NCI-H187 treated with DMSO at 0.1 percent for 48 hours (cell line): Measurements from ENCODE around the gene BMERB1.
"Not testable (repeated sequence)": the region's sequence is repeated elsewhere in the genome, so short reads cannot be mapped to it uniquely, and the experiment has no call there.

Experiments
- DNase-seq: peaks from one replicate; lab custom pipeline; 2025; lab: John Stamatoyannopoulos, UW

BMERB1 gene

DNA sequence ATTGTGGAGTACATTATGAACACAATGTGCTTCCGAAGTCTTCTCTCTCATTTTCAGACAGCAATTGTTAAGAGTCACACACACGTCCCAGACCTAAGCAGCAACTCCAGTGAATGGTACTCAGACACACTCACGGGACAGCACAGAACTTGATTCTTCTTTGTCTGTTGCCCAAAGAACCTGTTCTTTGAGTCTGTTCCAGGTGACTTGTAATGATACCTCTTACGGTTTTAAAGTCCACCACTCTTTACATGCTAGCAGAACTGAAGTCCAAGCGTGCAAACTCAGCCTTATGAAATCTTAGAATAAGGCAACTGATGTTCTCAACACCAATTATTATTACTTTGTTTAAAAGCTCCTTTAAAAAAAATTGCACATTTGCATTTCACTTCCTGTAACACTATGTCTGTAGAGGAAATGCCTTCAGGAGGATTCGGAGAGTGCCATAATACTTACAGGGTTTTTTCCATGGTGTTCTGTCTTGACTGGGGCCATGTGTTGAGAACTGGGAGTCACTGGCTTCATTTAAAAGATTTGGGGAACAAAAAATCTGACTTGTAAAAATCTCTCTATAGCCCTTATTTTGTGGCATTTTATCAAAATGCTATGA is 160.4 kb downstream of the BMERB1 start:
- DNase-seq, result no peak

DNA sequence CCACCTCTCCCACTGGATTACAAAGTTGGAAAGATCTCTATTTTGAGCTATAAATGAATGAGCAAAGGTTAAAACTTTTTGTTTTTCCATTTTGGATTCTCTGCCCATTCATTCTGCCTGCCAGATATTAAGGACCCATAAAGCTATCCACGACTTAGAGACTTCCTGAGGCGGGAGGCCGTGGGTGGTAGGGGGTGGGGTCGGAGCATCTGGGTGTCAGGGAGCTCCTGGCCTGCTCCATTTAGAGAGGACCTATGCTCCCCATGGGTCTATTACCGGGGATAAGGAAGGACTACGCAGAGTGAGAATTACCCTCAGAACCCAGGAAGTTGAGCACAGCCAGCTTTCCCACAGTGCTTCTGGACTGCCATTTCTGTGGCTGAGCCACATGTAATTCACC is 162.7 kb downstream of the BMERB1 start:
- DNase-seq, result no peak

- DNase-seq, result no peak
These were observed 163.6 kb downstream of the BMERB1 start for GRCh38 chr16:15597822-15598647.

DNA sequence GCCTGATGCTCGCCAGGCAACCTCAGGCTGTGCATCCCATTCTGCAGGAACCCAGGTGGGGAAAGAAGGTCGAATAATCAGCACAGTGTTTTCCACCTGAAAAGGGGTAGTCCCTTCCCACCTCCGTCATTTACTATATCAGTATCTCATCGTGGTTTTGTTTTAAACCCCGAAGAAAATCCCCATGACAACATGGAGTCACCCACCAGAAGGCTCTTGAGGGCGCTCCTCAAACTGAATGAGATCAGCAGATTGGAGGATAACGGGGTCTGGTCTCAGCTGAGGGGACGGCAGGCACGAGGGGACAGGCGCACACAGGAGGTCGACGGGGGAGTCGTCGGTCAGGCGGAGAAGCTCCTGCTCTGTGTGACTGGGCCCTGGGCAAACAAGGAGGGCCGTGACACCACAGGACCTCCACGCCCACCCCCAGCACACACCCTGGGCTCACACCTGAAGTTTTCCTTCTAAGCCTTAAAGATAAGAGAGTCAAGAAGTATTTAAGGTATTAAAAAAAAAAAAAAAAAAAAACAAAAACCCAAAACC is 164.3 kb downstream of the BMERB1 start:
- DNase-seq, result no peak

DNA sequence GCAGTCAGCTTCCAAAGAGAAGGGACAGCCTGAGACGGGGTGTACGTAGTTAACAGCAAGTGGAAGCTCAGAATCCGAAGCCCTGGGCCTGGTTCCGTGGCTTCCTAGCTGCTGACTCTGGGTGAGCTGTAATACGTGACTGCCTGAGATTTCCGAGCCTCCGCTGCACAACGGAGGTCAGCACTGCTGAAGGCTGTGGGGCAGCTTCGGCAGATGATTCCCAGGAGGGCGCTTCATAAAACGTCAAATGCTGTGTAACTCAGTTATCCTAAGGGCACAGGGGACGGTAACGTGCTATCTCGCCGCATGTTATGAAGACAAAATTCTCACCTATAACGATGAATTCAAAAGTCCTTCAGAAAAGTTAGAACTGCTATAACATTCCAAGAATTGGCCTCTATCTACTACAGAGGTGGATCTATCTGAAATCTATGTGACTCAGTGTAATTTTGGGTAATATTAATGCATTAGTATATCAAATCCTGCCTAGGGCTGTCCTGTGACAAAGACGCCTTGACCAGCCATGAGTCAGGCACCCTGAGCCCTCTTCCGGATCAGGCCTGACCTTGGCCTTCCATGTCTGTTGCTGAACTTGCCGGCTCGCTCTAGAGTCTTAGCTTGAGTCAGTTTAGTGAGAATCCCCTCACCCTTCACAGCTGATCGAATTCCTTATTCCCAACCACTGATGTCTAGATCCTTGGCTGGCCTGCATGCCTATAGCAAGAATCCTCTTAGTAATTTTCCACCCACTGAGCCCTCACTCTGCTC is 165.1 kb downstream of the BMERB1 start:
- no peak for DNase-seq

GRCh38 chr16:15601212-15601879 is 167.0 kb downstream of the BMERB1 start:
- no peak for DNase-seq

DNA sequence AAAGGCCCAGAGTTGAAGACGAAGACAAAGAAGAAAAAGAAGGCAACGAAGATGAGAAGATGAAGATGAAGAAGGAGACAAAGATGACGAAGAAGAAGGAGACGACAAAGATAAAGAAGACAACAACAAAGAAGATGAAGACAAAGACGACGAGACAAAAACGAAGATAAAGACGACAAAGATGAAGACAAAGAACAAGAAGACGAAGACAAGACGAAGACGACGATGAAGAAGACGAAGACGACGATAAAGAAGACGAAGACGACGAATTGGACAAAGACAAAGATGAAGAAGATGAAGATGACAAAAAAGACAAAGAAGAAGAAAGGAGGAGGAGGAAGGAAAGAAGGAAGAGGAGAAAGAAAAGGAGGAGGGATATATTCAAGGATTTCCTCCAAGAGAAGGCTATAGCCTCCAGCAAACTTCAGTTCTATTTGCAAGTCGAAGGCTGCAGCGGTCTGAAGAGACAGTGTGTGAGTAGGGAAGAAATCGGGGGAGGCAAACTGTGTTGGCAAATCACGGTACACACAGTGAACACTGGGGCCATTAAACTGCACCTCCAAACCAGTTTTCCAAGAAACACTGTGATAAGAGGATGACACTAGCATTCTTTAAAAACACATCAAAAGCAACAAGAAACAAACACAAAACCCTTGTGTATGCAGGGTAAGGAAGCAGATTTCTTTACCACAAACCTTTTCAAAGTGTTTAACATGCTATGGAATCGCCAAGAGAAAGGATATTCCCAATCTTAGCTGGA is 168.1 kb downstream of the BMERB1 start:
- no peak for DNase-seq

DNA sequence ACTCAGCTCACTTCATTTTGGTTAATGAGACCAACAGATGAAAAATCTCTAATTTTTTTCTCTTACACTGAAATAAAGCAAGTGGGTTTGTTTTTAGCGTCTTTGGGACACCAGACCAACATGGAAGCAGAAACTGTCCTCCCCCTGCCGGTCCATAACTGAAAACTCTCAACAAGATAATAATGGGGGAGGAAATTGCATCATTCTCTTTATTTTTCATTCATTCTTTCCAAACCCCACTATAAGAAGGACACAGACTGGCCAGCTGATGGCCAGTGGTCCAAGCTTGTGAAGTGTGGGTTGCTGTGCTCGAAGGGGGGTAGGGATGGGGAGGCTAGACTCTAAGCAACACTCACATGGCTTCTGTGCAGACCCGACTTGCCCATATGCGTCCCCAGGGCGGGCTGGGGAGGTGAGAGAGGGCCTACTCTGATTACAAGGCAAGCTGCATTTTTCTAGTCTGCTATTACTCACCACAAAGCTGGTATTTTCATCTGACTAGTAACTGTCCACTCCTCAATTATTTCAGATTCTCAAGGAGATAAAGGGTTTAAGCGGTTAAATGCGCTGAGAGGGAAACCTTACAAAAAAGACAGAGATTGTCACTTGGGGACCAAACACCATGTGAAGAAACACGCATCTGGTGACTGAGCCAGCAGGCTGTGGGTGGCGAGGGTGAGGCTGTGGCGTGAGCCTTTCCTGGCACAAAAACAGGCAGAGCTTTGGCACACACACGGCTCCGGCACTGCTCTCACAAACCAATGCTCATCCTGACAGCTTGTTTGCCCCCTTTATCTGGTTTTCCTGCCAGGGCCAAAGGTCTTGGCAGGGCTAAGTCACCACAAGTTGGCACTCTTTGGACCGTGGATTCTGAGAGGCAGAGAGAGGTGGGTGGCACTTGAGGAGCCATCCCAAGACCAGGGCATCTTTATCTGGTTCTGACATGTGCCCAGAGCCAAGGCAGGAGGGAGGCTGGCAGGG is 170.4 kb downstream of the BMERB1 start:
- DNase-seq, result no peak

- DNase-seq, result no peak
These were observed 171.6 kb downstream of the BMERB1 start for GRCh38 chr16:15605839-15606517.

DNA sequence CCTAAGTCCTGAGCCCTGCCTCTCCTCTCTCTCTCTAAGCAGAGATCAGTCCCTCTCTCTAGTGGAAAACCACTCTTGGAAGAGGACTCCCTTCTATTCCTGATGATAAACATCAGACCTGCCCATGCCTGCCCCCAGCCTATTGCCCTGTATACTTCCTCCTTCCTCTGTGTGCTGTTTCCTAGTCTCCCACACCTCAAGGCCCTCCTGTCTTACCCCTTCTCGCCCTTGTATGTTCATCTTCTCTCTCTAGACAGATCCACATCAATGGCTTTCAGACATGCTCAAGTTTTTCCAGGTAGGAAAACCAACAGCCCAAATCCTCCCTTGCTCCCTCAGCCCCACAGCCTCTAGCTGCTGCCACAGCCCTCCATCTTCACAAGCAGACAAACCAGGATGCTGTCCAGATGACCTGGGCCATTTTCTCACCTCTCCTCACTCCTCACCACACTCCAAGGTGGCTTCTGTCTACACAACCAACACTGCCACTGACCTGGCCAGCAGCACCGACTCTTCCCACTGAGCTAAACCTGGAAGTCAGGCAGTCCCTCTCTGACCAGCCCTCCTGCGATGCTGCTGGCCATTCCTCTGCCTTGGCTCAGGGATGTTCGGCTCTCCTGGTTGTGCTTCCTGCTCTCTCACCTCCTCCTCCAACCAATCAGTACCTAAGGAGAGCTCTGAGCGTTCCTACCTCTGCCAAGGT is 172.3 kb downstream of the BMERB1 start:
- DNase-seq, result no peak

GRCh38 chr16:15607221-15607699 is 172.9 kb downstream of the BMERB1 start:
- not testable (repeated sequence) for DNase-seq

- DNase-seq, result no peak
These were observed 173.5 kb downstream of the BMERB1 start for GRCh38 chr16:15607700-15608396.

GRCh38 chr16:15608398-15609285 is 174.3 kb downstream of the BMERB1 start:
- no peak for DNase-seq

- no peak for DNase-seq
These were observed 174.9 kb downstream of the BMERB1 start for GRCh38 chr16:15609286-15609649.

DNA sequence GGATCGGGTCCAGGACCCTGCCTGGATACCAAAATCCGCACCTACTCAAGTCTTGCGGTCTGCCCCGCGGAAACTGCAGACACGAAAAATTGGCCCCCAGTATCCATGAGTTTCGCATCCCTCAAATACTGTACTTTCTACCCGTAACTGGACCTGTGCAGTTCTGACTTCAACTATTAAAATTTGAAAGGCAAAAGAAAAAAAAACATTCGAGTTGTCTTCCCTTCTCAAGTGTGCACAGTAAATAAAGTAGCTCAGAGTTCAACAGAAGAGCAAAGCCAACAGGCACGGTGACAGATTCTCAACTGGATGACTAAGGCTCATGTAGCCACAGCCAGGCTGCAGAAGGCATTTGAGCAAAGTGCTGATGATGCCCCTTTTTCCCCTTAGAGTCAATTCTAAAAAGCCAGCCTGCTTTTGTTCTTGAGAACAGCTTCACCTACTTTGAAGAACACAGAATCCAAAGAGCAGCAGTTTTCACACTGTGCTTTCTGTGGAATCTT is 176.0 kb downstream of the BMERB1 start:
- DNase-seq, result no peak

- DNase-seq, result no peak
These were observed 177.2 kb downstream of the BMERB1 start for GRCh38 chr16:15611610-15612009.

DNA sequence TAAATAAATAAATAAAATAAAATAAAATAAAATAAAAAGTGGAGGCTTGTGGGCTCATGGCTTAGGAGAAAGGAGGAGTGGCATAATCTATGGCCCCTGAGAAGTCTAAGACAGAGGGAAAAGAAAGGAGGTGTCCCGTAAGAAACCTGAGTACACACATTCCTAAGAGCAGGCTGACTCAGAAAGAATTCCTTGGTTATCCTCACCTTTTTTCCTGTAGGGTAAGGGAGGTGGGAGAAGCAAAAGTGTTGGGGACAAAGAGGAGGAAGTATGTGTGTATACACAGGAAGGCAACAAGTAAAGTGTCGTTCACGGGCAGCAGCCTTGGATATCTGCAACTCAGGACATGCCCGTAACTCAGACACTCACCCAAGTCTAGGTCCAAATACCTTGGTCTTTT is 179.3 kb downstream of the BMERB1 start:
- DNase-seq, result no peak
